Osteoblast (primary cell): Measurements from ENCODE around the gene MPP1. TPM values are rescaled to one million over a fixed set of nuclear protein-coding genes. Genes with fewer than 3 reads are reported as not detected.

Source experiments
- DNase-seq: peaks from one replicate; pipeline ENCODE4 v3.0.0; 2011; ENCODE audit warnings: low spot score, mixed read lengths; ENCODE audit not compliant: insufficient read length; ENCODE audit errors: missing footprints
- H2AFZ ChIP-seq: 2 replicates; pipeline ENCODE4 v1.6.0; 2011; ENCODE audit warnings: mild to moderate bottlenecking, low read length
- H3K27ac ChIP-seq: 2 replicates; pipeline ENCODE4 v1.5.1; 2011; ENCODE audit warnings: mild to moderate bottlenecking, low read depth, low read length, moderate library complexity
- H3K27me3 ChIP-seq: 2 replicates; pipeline ENCODE4 v1.6.0; 2012; ENCODE audit warnings: mild to moderate bottlenecking, control low read depth, inconsistent platforms, low read length, moderate library complexity; ENCODE audit not compliant: insufficient read depth
- H3K36me3 ChIP-seq: 2 replicates; pipeline ENCODE4 v1.5.1; 2011; ENCODE audit warnings: mild to moderate bottlenecking, low read length, control low read depth, moderate library complexity; ENCODE audit not compliant: insufficient read depth
- H3K4me1 ChIP-seq: 2 replicates; pipeline ENCODE4 v1.5.1; 2011; ENCODE audit warnings: mild to moderate bottlenecking, low read length, control low read depth, moderate library complexity; ENCODE audit not compliant: insufficient read depth
- H3K4me2 ChIP-seq: 2 replicates; pipeline ENCODE4 v1.6.0; 2011; ENCODE audit warnings: mild to moderate bottlenecking, low read length; ENCODE audit not compliant: insufficient read depth
- H3K4me3 ChIP-seq: fragments of 200-600 bp; sonication (generic); 3 replicates; pipeline ENCODE4 v1.5.1; 2012; ENCODE audit warnings: mild to moderate bottlenecking, low read length, inconsistent platforms; ENCODE audit not compliant: insufficient read depth
- H3K79me2 ChIP-seq: 2 replicates; pipeline ENCODE4 v1.6.0; 2012; ENCODE audit warnings: mild to moderate bottlenecking, low read length, control low read depth, inconsistent platforms; ENCODE audit not compliant: insufficient read depth
- H3K9me3 ChIP-seq: 2 replicates; pipeline ENCODE4 v1.5.1; 2011; ENCODE audit warnings: low read depth, low read length, control low read depth
- H4K20me1 ChIP-seq: 2 replicates; pipeline ENCODE4 v1.6.0; 2012; ENCODE audit warnings: mild to moderate bottlenecking, low read length, control low read depth; ENCODE audit not compliant: insufficient read depth
- total RNA-seq: library from RNA; depleted of rRNA; stranded (reverse); fragments of >200 nt; gene quantifications from 2 replicates; pipeline ENCODE4 v1.2.3, GENCODE V29; 2012
- TF ChIP-seq, protein P1 (sequence below): IDR thresholded peaks from 2 replicates; pipeline ENCODE4 v1.5.1; 2011; ENCODE audit warnings: mild to moderate bottlenecking, low read depth, low read length, moderate library complexity; ENCODE audit errors: extremely low read depth

Gene MPP1
- total RNA-seq, 1 donor = 14.8 TPM

DNA sequence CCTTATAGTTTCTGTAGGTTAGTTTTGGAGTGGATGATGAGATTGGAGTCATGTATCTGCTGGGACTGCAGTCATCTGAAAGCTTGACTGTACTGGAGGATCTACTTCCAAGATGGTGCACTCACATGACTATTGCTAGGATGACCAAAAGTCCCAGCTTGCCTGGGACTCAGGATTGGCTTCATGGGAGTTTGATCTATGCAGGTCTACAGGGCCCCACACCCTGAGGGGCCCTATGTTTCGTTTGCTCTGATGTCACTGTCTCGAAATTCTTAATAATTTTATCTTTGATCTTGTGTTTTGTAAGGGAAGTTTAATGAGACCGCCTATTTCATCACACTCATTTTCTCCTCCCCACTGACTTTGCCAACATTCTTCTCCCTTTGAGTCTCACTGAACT, 29.3 kb upstream of the MPP1 start, which contains the start of gene SMIM9:
SMIM9 (minus strand) TSS at position 101 of the 400 bp plus-strand sequence. CDS start 3,806 bp downstream, outside the sequence.
- TF ChIP-seq, protein P1, sequence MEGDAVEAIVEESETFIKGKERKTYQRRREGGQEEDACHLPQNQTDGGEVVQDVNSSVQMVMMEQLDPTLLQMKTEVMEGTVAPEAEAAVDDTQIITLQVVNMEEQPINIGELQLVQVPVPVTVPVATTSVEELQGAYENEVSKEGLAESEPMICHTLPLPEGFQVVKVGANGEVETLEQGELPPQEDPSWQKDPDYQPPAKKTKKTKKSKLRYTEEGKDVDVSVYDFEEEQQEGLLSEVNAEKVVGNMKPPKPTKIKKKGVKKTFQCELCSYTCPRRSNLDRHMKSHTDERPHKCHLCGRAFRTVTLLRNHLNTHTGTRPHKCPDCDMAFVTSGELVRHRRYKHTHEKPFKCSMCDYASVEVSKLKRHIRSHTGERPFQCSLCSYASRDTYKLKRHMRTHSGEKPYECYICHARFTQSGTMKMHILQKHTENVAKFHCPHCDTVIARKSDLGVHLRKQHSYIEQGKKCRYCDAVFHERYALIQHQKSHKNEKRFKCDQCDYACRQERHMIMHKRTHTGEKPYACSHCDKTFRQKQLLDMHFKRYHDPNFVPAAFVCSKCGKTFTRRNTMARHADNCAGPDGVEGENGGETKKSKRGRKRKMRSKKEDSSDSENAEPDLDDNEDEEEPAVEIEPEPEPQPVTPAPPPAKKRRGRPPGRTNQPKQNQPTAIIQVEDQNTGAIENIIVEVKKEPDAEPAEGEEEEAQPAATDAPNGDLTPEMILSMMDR = no peak

DNA sequence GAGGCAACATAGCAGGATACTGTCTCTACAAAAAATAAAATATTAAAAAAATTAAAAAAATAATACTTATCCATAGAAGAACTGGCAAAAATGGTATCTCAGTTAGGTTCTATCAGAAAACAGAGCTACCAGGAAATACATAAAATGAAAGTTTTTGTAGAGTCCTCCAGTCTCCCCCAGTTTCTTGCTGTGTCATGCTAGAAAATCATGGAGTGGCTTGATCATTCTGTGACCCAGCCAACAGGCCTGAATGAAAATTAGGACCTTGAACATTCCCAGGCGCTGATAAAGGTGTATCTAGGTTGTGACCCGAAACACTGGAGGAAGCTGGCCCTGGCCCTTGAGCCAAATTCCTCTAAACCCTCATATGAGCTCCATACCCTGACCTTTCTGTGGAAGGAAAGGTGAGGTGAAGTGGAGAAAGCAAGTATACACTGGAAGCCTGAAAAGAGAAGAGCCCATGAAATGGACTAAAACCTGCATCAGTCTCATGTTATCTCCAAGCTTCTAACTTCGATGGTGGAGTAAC, 28.5 kb upstream of the MPP1 start:
- no peak overlapping the region for H3K4me3 ChIP-seq
- H3K9me3 ChIP-seq = no peaks in the 10 kb centered on the region
- no peaks in the 10 kb centered on the region for H3K79me2 ChIP-seq
- H3K27me3 ChIP-seq = no peaks in the 10 kb centered on the region
- TF ChIP-seq, protein P1 = no peak
- H3K36me3 ChIP-seq = no peaks in the 10 kb centered on the region
- H2AFZ ChIP-seq = no peak overlapping the region
- DNase-seq = no peak
- no peak overlapping the region for H3K27ac ChIP-seq
- H3K4me1 ChIP-seq = no peaks in the 10 kb centered on the region
- H4K20me1 ChIP-seq = no peaks in the 10 kb centered on the region
- H3K4me2 ChIP-seq = no peak overlapping the region

More for the DNA sequence above, 29.3 kb upstream of the MPP1 start, which contains the start of gene SMIM9:
- Histone ChIP-seq H4K20me1 (no peaks in the 10 kb centered on the region), H3K4me3 (no peak within 1 kb of the TSS), H3K4me1 (no peaks in the 10 kb centered on the region), H3K9me3 (no peaks in the 10 kb centered on the region), H2AFZ (no peak within 1 kb of the TSS), H3K4me2 (no peak within 1 kb of the TSS), H3K79me2 (no peaks in the 10 kb centered on the region), H3K36me3 (no peaks in the 10 kb centered on the region), H3K27me3 (no peaks in the 10 kb centered on the region), H3K27ac (no peak within 1 kb of the TSS)
- peak; percentile 37 for DNase-seq

DNA sequence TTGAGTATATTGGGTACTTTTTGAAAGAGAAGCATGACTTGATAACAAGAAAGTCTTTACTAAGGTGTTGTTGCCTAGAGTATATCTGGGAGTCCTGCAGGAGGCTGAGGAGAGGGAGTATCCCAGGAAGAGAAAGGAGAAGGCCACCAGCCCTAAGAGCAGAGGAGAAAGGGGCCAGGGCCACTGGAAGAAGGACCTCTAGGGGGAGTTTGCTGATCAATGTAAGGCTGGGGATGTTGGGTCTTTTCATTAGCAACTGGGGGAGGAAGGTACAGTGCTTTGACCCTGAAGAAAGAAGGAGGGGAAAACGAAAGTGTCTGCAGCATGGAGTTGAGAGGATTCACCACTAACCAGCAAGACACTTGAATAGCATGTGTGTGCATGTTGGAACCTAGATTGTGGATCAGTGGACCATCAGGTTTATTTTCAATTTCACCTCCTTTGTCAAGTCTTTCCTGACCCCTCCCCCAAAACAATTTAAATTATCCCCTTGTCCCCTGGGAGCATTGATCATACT, 24.7 kb upstream of the MPP1 start:
- Histone ChIP-seq H3K9me3 (no peaks in the 10 kb centered on the region), H3K4me2 (no peak overlapping the region), H3K27me3 (no peaks in the 10 kb centered on the region), H2AFZ (no peak overlapping the region), H3K79me2 (no peaks in the 10 kb centered on the region), H3K27ac (no peak overlapping the region), H4K20me1 (no peaks in the 10 kb centered on the region), H3K36me3 (no peaks in the 10 kb centered on the region), H3K4me1 (no peaks in the 10 kb centered on the region), H3K4me3 (no peak overlapping the region)
- DNase-seq = no peak
- TF ChIP-seq, protein P1 = no peak

DNA sequence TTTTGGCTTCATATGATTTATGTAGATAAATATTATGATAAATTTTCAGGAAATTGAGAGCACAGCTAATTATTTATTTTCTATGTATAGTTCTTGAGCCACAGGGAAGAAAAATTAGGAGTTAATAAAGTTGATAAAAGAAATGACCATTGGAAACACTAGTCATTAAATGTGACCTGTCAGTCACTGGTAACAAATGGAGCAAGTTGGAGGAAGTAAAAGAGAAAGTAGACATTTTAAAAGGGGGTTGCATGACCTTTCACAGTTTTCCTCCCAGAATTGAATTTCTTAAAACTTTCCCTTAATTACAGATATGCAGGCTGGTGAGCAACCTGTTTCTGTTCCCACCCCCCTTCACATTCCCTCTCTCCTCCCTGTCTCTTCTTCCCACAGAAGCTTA, 23.8 kb upstream of the MPP1 start:
- Histone ChIP-seq H3K79me2 (no peaks in the 10 kb centered on the region), H3K4me1 (no peaks in the 10 kb centered on the region), H3K36me3 (no peaks in the 10 kb centered on the region), H3K27me3 (no peaks in the 10 kb centered on the region), H3K4me2 (no peak overlapping the region), H3K27ac (no peak overlapping the region), H2AFZ (no peak overlapping the region), H3K9me3 (no peaks in the 10 kb centered on the region), H3K4me3 (no peak overlapping the region), H4K20me1 (no peaks in the 10 kb centered on the region)
- DNase-seq = no peak
- TF ChIP-seq, protein P1 = no peak
